Cardiac muscle cell (in vitro differentiated cells and primary cell): ENCODE results near the gene R3HDML. TPM values are rescaled to one million over a fixed set of nuclear protein-coding genes. Genes with fewer than 3 reads are reported as not detected.

Experiments
- DNase-seq, 2 donors: peaks; one replicate each; pipeline versions ENCODE4 v3.0.0 to v3.0.0-alpha.2; 2010 to 2017; ENCODE audit warnings: low read depth in 1 of 2, low spot score in 1 of 2
- H3K27ac ChIP-seq: fragments of 200-600 bp; sonication (generic); 2 replicates; pipeline ENCODE4 v1.5.1; 2016
- H3K27me3 ChIP-seq: fragments of 200-600 bp; sonication (generic); 2 replicates; pipeline ENCODE4 v1.6.0; 2016; ENCODE audit warnings: control low read depth
- H3K36me3 ChIP-seq: fragments of 200-600 bp; sonication (generic); 2 replicates; pipeline ENCODE4 v1.5.1; 2016; ENCODE audit warnings: control low read depth
- H3K4me1 ChIP-seq: fragments of 200-600 bp; sonication (generic); 2 replicates; pipeline ENCODE4 v1.8.1; 2017; ENCODE audit warnings: low read depth, mild to moderate bottlenecking, mixed run types
- H3K4me3 ChIP-seq: fragments of 200-600 bp; sonication (generic); 2 replicates; pipeline ENCODE4 v1.5.1; 2016; ENCODE audit warnings: mild to moderate bottlenecking
- H3K9me3 ChIP-seq: fragments of 200-600 bp; sonication (generic); 2 replicates; pipeline ENCODE4 v1.5.1; 2017; ENCODE audit warnings: low read depth, mild to moderate bottlenecking, control low read depth
- polyA plus RNA-seq: library from polyadenylated mRNA; unstranded; fragments of >200 nt; fragmentation: Nextera tagmentation; extraction: Ambion mirVana; gene quantifications from 2 replicates; pipeline ENCODE4 v1.2.1, GENCODE V29; 2016
- total RNA-seq: library from RNA; depleted of rRNA; stranded (reverse); fragments of >200 nt; gene quantifications from 2 replicates; pipeline ENCODE4 v1.2.3, GENCODE V29; 2016
- TF ChIP-seq, protein P1 (sequence below): IDR thresholded peaks from 2 replicates; pipeline ENCODE4 v1.5.1; 2012; ENCODE audit warnings: low read depth, mild to moderate bottlenecking, low read length

Gene R3HDML
- total and polyA plus RNA-seq, 2 experiments from 2014 or later, result not detected

DNA sequence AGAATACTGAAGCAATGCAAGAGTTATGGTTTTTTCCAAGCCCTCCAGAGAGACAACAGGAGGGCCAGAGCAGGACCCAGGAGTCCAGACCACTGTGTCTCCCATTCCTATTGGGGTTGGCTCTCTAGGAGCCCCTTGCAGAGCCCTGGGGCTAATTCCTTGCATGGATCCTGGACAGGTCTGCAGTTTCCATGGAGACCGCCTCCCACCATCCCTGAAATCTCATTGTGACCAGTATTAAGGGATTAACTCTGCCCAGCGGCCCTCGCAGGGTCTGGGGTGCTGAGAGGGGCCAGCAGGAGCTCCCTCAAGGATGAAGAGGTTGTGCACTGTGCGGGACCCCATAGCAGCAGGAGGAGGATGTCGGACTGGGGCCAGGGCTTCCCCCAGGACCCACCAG lies 53.4 kb downstream of the R3HDML start:
- H3K4me1 ChIP-seq, result no peaks in the 10 kb centered on the region
- no peak for DNase-seq
- no peaks in the 10 kb centered on the region for H3K9me3 ChIP-seq
- no peak overlapping the region for H3K27ac ChIP-seq
- H3K27me3 ChIP-seq, result no peaks in the 10 kb centered on the region
- H3K4me3 ChIP-seq, result no peak overlapping the region
- H3K36me3 ChIP-seq, result no peaks in the 10 kb centered on the region
- TF ChIP-seq, protein P1, sequence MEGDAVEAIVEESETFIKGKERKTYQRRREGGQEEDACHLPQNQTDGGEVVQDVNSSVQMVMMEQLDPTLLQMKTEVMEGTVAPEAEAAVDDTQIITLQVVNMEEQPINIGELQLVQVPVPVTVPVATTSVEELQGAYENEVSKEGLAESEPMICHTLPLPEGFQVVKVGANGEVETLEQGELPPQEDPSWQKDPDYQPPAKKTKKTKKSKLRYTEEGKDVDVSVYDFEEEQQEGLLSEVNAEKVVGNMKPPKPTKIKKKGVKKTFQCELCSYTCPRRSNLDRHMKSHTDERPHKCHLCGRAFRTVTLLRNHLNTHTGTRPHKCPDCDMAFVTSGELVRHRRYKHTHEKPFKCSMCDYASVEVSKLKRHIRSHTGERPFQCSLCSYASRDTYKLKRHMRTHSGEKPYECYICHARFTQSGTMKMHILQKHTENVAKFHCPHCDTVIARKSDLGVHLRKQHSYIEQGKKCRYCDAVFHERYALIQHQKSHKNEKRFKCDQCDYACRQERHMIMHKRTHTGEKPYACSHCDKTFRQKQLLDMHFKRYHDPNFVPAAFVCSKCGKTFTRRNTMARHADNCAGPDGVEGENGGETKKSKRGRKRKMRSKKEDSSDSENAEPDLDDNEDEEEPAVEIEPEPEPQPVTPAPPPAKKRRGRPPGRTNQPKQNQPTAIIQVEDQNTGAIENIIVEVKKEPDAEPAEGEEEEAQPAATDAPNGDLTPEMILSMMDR, result no peak

DNA sequence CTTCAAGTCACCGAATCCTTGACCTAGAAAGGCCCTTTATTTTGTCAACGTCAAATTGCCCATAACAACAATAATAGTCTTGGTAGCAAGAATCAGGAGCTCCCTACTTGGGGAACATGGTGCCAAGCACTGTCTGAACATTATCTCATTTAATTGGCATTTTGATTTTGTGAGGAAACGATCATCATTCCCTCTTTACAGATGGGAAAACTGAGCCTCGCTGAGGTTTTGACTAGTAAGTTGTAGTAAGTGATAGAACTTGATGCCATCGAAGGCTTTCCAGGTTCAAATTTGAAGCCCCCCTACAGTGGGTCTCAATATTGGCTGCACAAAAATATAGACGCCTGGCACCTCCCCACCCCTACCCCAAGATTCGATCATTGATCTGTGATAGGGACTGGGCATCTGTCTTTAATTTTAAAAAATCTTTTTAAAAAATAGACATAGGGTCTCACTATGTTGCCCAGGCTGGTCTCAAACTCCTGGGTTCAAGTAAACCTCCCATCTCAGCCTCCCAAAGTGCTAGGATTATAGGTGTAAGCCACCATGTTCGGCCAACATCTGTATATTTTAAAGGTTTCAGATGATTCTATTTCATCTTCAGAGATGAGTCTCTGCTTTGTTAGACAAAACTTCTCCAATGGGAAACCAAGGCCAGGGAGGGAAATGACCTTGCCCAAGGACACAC lies 55.4 kb downstream of the R3HDML start:
- no peaks in the 10 kb centered on the region for H3K27me3 ChIP-seq
- H3K9me3 ChIP-seq, result no peaks in the 10 kb centered on the region
- H3K4me3 ChIP-seq, result no peak overlapping the region
- H3K4me1 ChIP-seq, result no peaks in the 10 kb centered on the region
- TF ChIP-seq, protein P1, result no peak
- DNase-seq, result no peak
- H3K36me3 ChIP-seq, result no peaks in the 10 kb centered on the region
- no peak overlapping the region for H3K27ac ChIP-seq

DNA sequence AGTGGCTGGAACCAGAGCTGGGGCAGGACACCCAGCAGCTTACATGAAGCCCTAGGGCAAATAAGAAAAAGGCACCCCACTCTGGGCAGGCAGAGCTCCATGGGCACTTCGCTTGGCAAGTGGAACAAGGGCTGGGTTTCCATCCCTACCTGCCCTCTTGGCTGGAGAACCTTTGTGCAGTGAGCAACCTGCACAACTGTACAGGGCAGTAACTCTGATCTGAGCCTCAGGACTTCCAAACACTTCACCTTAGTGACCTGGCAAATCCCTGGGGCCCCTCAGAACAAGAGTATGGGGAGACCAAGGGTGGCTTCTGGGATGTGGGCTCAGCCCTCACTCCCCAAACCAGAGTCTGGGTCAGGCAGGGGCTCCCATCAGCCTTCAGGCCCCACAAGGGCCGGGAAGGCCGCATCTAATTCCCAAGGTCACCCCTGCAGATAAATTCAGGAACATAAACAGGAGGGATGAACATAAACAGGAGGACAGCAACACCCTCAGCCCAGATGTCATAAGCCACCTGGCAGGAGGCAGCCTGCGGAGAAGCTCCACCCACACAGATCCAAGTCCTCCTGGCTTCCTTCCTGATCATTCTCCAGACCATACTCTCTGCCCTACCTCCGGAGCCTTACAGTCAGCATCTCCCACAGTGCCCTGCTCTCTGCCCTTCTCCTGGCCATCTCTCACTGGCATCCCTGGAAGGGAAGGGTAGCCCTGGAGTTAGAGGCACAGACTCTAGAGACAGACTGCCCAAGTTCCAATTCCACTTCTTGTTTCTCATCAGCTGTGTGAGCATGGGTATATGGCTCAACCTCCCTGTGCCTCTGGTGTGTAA lies 56.1 kb downstream of the R3HDML start:
- H3K9me3 ChIP-seq, result no peaks in the 10 kb centered on the region
- H3K36me3 ChIP-seq, result no peaks in the 10 kb centered on the region
- no peaks in the 10 kb centered on the region for H3K27me3 ChIP-seq
- TF ChIP-seq, protein P1, result no peak
- no peak overlapping the region for H3K27ac ChIP-seq
- no peaks in the 10 kb centered on the region for H3K4me1 ChIP-seq
- DNase-seq, result no peak
- no peak overlapping the region for H3K4me3 ChIP-seq

DNA sequence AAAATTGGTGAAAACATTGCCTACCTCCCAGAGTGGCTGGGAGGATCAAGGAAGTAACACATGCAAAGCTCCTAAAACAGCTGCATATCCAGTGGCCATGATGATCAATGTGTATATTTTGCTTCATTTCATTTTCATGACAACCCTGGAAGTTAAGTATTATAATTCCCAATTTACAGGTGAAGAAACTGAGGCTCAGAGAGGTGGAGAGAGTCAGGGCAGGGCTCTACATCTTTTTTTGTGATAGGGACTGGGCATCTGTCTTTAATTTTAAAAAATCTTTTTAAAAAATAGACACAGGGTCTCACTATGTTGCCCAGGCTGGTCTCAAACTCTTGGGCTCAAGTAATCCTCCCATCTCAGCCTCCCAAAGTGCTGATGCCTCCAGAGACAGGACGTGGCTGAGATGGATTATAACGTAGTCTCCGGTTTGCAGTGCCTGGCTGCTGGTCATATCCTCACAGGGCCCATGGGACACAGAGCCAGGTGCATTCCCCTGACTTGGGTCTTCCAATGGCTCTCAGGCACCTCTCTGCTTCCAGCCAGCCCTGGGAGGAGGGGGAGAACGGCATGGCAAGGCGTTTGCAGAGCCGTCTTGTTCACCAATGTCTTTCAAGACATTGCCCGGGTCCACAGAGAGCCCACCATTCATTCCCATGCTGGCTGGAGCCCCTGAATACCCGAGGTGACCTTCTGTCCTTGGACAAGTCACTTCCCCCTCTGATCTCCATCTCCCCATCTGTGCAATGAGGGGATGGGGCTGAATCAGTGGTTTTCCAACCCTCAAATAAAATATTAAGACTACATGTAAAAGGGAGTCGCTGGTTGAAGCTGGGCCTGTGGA lies 57.0 kb downstream of the R3HDML start:
- Histone ChIP-seq H3K4me1 (no peaks in the 10 kb centered on the region), H3K36me3 (no peaks in the 10 kb centered on the region), H3K27ac (no peak overlapping the region), H3K4me3 (no peak overlapping the region), H3K27me3 (no peaks in the 10 kb centered on the region), H3K9me3 (no peaks in the 10 kb centered on the region)
- no peak for DNase-seq
- TF ChIP-seq, protein P1, result no peak

DNA sequence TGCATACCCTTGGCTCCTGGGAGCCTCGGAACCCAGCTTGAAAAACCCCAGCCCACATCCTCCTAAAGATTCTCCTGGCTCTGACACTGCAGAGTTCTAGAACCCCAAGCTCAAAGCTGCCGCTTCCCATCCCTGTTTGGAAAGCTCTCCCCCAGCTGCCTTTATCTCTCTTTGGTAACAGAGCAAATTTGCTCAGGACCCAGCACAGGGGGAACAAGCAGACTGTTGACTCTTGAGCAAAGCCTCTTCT lies 57.5 kb downstream of the R3HDML start:
- Histone ChIP-seq H3K27me3 (no peaks in the 10 kb centered on the region), H3K36me3 (no peaks in the 10 kb centered on the region), H3K27ac (no peak overlapping the region), H3K9me3 (no peaks in the 10 kb centered on the region), H3K4me3 (no peak overlapping the region), H3K4me1 (no peaks in the 10 kb centered on the region)
- no peak for DNase-seq
- TF ChIP-seq, protein P1, result no peak
